Activated CD8-positive, alpha-beta T cell treated with anti-CD3 and anti-CD28 coated beads for 36 hours (primary cell): ENCODE data around the gene ARHGAP32. TPM values are rescaled to one million over a fixed set of nuclear protein-coding genes. Genes with fewer than 3 reads are reported as not detected.

Experiments
- ATAC-seq: fragments of 200-7000 bp; cut with Tn5 transposase; one replicate; pipeline ENCODE4 v1.10.0; 2021; ENCODE audit warnings: mild to moderate bottlenecking, moderate library complexity
- CTCF ChIA-PET: fragments of 350-600 bp; sonication (Branson Sonifier 250); formaldehyde crosslinking; loops from one replicate; lab custom pipeline; 2021; ENCODE audit warnings: antibody characterized with exemption; lab: Charles Lee
- POLR2A ChIA-PET: fragments of 350-600 bp; sonication (Branson Sonifier 250); formaldehyde crosslinking; loops from one replicate; lab custom pipeline; 2021; ENCODE audit warnings: antibody characterized with exemption; lab: Charles Lee
- DNase-seq: peaks from one replicate; pipeline ENCODE4 v3.0.0-alpha.2; 2020
- H3K27ac Mint-ChIP-seq: one replicate; pipeline ENCODE4 v1.8.0; 2021; ENCODE audit warnings: mild to moderate bottlenecking, mixed read lengths
- H3K27me3 Mint-ChIP-seq: one replicate; pipeline ENCODE4 v1.8.0; 2021; ENCODE audit warnings: mixed read lengths
- H3K36me3 Mint-ChIP-seq: one replicate; pipeline ENCODE4 v1.8.0; 2021; ENCODE audit warnings: low read depth, mixed read lengths
- H3K4me1 Mint-ChIP-seq: one replicate; pipeline ENCODE4 v1.8.0; 2021; ENCODE audit warnings: low read depth, mixed read lengths
- H3K4me3 Mint-ChIP-seq: one replicate; pipeline ENCODE4 v1.8.0; 2021; ENCODE audit warnings: mild to moderate bottlenecking, moderate library complexity, mixed read lengths
- H3K9me3 Mint-ChIP-seq: one replicate; pipeline ENCODE4 v1.8.0; 2021; ENCODE audit warnings: mixed read lengths
- CTCF ChIP-seq: fragments of 200-600 bp; IDR thresholded peaks from one replicate; pipeline ENCODE4 v1.8.0; 2022; ENCODE audit warnings: antibody characterized with exemption, mild to moderate bottlenecking
- intact Hi-C: fragments of 100-400 bp; cut with micrococcal nuclease; formaldehyde crosslinking; loops from one replicate; pipeline ENCODE4 v1.10.0; 2022
- total RNA-seq, 2 experiments: library from RNA; stranded (reverse); gene quantifications; one replicate each; pipeline ENCODE4 v1.2.3, GENCODE V29; 2021

ARHGAP32 gene
- total RNA-seq, 2 experiments from 2014 or later, result 6.6 to 6.7 TPM

DNA sequence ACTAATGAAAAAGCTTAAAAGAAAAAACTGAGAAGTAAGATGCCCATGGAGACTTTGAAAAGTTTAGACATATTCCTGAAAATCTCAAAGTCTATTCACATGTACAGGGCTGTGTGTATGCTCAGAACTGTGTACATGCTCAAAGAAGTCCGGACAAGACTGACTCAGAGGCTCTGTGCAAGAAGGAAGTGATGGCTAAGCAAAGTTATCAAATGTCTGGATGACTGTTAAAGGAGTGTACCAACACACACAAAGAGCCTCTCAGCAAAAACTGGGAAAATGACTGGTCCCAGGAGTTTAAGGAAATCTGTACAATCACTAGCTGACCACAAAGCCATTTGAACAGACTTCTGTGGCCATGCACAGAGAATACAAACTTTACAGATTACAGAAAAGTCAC lies 33.1 kb upstream of the ARHGAP32 start:
- ChIA-PET POLR2A (no interaction called here), CTCF (no interaction called here)
- no peaks in the 10 kb centered on the region for H3K27me3 Mint-ChIP-seq
- no peak overlapping the region for H3K27ac Mint-ChIP-seq
- peaks cover 13% of the 10 kb centered on the region for H3K36me3 Mint-ChIP-seq
- no peaks in the 10 kb centered on the region for H3K4me1 Mint-ChIP-seq
- no peak for TF ChIP-seq CTCF
- intact Hi-C loops, result no loop called here
- ATAC-seq (no peak), DNase-seq (no peak)
- no peak overlapping the region for H3K4me3 Mint-ChIP-seq
- peaks cover 18% of the 10 kb centered on the region for H3K9me3 Mint-ChIP-seq

GRCh38 chr11:129224538-129224937 lies 32.4 kb upstream of the ARHGAP32 start:
- POLR2A ChIA-PET, result no interaction called here
- CTCF ChIA-PET, result no interaction called here
- Mint-ChIP-seq H3K4me1 (no peaks in the 10 kb centered on the region), H3K36me3 (peaks cover 13% of the 10 kb centered on the region), H3K9me3 (peaks cover 18% of the 10 kb centered on the region), H3K4me3 (no peak overlapping the region), H3K27me3 (no peaks in the 10 kb centered on the region), H3K27ac (no peak overlapping the region)
- intact Hi-C loops, result no loop called here
- no peak for DNase-seq
- ATAC-seq, result no peak
- TF ChIP-seq CTCF, result no peak

DNA sequence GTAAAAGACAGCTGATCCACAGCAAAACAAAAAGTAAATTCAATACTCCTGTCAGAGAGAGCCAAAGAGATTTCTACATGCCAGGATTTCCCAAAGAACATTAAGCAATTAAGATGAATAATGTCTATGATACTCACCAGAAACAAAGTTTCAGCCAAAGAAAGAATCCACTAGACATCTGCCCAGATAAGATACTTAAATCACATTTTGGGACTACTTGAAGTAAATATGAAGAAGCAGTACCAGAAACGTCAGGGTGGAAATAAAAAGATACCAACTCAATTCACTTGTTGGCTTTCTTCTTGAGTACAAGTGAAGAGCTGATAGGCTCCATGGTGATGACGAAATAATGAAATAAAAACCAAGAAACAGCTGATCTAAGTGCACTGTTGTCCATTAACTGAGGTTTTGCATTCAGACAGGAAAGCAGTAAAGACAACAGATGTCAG lies 31.6 kb upstream of the ARHGAP32 start:
- Mint-ChIP-seq H3K36me3 (peaks cover 13% of the 10 kb centered on the region), H3K27me3 (no peaks in the 10 kb centered on the region), H3K4me3 (no peak overlapping the region), H3K27ac (no peak overlapping the region), H3K4me1 (no peaks in the 10 kb centered on the region), H3K9me3 (peaks cover 18% of the 10 kb centered on the region)
- POLR2A ChIA-PET, result no interaction called here
- DNase-seq (no peak), ATAC-seq (no peak)
- no peak for TF ChIP-seq CTCF
- CTCF ChIA-PET, result no interaction called here
- intact Hi-C loops, result no loop called here

GRCh38 chr11:129223260-129223659 lies 31.1 kb upstream of the ARHGAP32 start:
- H3K9me3 Mint-ChIP-seq, result peaks cover 18% of the 10 kb centered on the region
- ChIA-PET CTCF (no interaction called here), POLR2A (no interaction called here)
- no peak for DNase-seq
- H3K36me3 Mint-ChIP-seq, result peaks cover 13% of the 10 kb centered on the region
- H3K4me3 Mint-ChIP-seq, result no peak overlapping the region
- ATAC-seq, result no peak
- H3K27ac Mint-ChIP-seq, result no peak overlapping the region
- no peaks in the 10 kb centered on the region for H3K4me1 Mint-ChIP-seq
- H3K27me3 Mint-ChIP-seq, result no peaks in the 10 kb centered on the region
- TF ChIP-seq CTCF, result no peak
- intact Hi-C loops, result no loop called here

DNA sequence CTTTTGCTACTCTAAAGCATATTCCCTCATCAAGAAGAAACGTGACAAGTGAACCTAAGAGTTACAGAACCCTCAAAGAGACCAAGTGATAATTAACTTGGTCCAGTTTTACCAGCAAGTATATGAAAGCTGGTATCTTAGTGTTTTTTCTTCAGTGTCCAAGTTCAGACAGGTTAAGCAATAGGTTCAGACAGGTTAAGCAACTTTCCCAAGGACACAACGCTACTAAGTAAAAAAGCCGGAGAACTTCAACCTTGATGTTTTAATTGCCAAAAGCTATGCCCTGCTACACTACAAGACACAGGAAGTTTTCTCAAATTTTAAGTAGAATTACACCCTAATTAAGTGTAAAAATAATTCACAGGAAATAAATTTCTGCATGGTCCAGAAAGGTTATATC lies 30.0 kb upstream of the ARHGAP32 start:
- intact Hi-C loops, result no loop called here
- CTCF ChIA-PET, result no interaction called here
- Mint-ChIP-seq H3K36me3 (peaks cover 13% of the 10 kb centered on the region), H3K27me3 (no peaks in the 10 kb centered on the region), H3K9me3 (peaks cover 11% of the 10 kb centered on the region), H3K4me3 (no peak overlapping the region), H3K4me1 (no peaks in the 10 kb centered on the region), H3K27ac (no peak overlapping the region)
- no peak for ATAC-seq
- TF ChIP-seq CTCF, result no peak
- POLR2A ChIA-PET, result no interaction called here
- no peak for DNase-seq
